Measurements from ENCODE around the gene TNFRSF1B.

Gene TNFRSF1B

GRCh38 chr1:12173631-12174121, 6.9 kb downstream of the TNFRSF1B start:
- peaks cover 100% of the 10 kb centered on the region for H3K36me3 Mint-ChIP-seq

GRCh38 chr1:12174924-12175810, 8.4 kb downstream of the TNFRSF1B start:
- Mint-ChIP-seq H3K4me1 (peaks cover 92% of the 10 kb centered on the region), H3K4me3 (peak overlapping the region; percentile 100), H3K9me3 (peaks cover 3% of the 10 kb centered on the region), H3K36me3 (peaks cover 100% of the 10 kb centered on the region), H3K27ac (peak overlapping the region; percentile 100)
- no peak for DNase-seq (ENCODE audit: low spot score in 2 of 2)
- ATAC-seq: no peak

More at GRCh38 chr1:12173631-12174121, 6.9 kb downstream of the TNFRSF1B start:
- Mint-ChIP-seq H3K9me3 (peaks cover 3% of the 10 kb centered on the region), H3K4me3 (peak overlapping the region; percentile 100), H3K4me1 (peaks cover 94% of the 10 kb centered on the region), H3K27ac (peak overlapping the region; percentile 100)
- ATAC-seq (peak; percentile 51), DNase-seq (ENCODE audit: low spot score in 2 of 2) (peak; percentile 74 to 93)

- H3K4me3 Mint-ChIP-seq: peak overlapping the region; percentile 100
- peaks cover 100% of the 10 kb centered on the region for H3K36me3 Mint-ChIP-seq
- peaks cover 95% of the 10 kb centered on the region for H3K4me1 Mint-ChIP-seq
- DNase-seq (ENCODE audit: low spot score in 2 of 2) (no peak), ATAC-seq (no peak)
- peak overlapping the region; percentile 100 for H3K27ac Mint-ChIP-seq
- H3K9me3 Mint-ChIP-seq: peaks cover under 1% of the 10 kb centered on the region
Observed at GRCh38 chr1:12176298-12177118, 9.7 kb downstream of the TNFRSF1B start.

- ATAC-seq (peak; percentile 0), DNase-seq (ENCODE audit: low spot score in 2 of 2) (no peak)
- H3K36me3 Mint-ChIP-seq: peaks cover 100% of the 10 kb centered on the region
- H3K4me1 Mint-ChIP-seq: peaks cover 95% of the 10 kb centered on the region
- peak overlapping the region; percentile 100 for H3K27ac Mint-ChIP-seq
- H3K9me3 Mint-ChIP-seq: no peaks in the 10 kb centered on the region
- peak overlapping the region; percentile 100 for H3K4me3 Mint-ChIP-seq
Observed at GRCh38 chr1:12177156-12177998, 10.6 kb downstream of the TNFRSF1B start.

GRCh38 chr1:12177999-12178441, 11.2 kb downstream of the TNFRSF1B start:
- no peaks in the 10 kb centered on the region for H3K9me3 Mint-ChIP-seq
- peak overlapping the region; percentile 100 for H3K4me3 Mint-ChIP-seq
- H3K4me1 Mint-ChIP-seq: peaks cover 95% of the 10 kb centered on the region
- DNase-seq (ENCODE audit: low spot score in 2 of 2): peak; percentile 86 to 93
- H3K36me3 Mint-ChIP-seq: peaks cover 100% of the 10 kb centered on the region
- peak overlapping the region; percentile 100 for H3K27ac Mint-ChIP-seq
- ATAC-seq: peak; percentile 89

GRCh38 chr1:12178511-12178910, 11.7 kb downstream of the TNFRSF1B start:
- peak; percentile 23 for ATAC-seq
- Mint-ChIP-seq H3K27ac (peak overlapping the region; percentile 100), H3K36me3 (peaks cover 100% of the 10 kb centered on the region)

GRCh38 chr1:12179111-12179519, 12.3 kb downstream of the TNFRSF1B start:
- peak; percentile 49 to 82 for DNase-seq (ENCODE audit: low spot score in 2 of 2)
- H3K9me3 Mint-ChIP-seq: no peaks in the 10 kb centered on the region

More at GRCh38 chr1:12178511-12178910, 11.7 kb downstream of the TNFRSF1B start:
- Mint-ChIP-seq H3K9me3 (no peaks in the 10 kb centered on the region), H3K4me3 (peak overlapping the region; percentile 100), H3K4me1 (peaks cover 95% of the 10 kb centered on the region)
- no peak for DNase-seq (ENCODE audit: low spot score in 2 of 2)

GRCh38 chr1:12179676-12180075, 12.9 kb downstream of the TNFRSF1B start:
- H3K4me3 Mint-ChIP-seq: peak overlapping the region; percentile 100

More at GRCh38 chr1:12179111-12179519, 12.3 kb downstream of the TNFRSF1B start:
- H3K4me3 Mint-ChIP-seq: peak overlapping the region; percentile 100
- H3K4me1 Mint-ChIP-seq: peaks cover 95% of the 10 kb centered on the region
- peak; percentile 67 for ATAC-seq
- peak overlapping the region; percentile 100 for H3K27ac Mint-ChIP-seq
- peaks cover 100% of the 10 kb centered on the region for H3K36me3 Mint-ChIP-seq

GRCh38 chr1:12180315-12180714, 13.5 kb downstream of the TNFRSF1B start:
- H3K27ac Mint-ChIP-seq: peak overlapping the region; percentile 100

More at GRCh38 chr1:12179676-12180075, 12.9 kb downstream of the TNFRSF1B start:
- ATAC-seq (no peak), DNase-seq (ENCODE audit: low spot score in 2 of 2) (no peak)
- Mint-ChIP-seq H3K27ac (peak overlapping the region; percentile 100), H3K9me3 (no peaks in the 10 kb centered on the region), H3K36me3 (peaks cover 100% of the 10 kb centered on the region), H3K4me1 (peaks cover 95% of the 10 kb centered on the region)

GRCh38 chr1:12180903-12181302, 14.1 kb downstream of the TNFRSF1B start:
- ATAC-seq (no peak), DNase-seq (ENCODE audit: low spot score in 2 of 2) (no peak)
- peaks cover 95% of the 10 kb centered on the region for H3K4me1 Mint-ChIP-seq
- H3K27ac Mint-ChIP-seq: peak overlapping the region; percentile 100
- no peaks in the 10 kb centered on the region for H3K9me3 Mint-ChIP-seq
- no peak overlapping the region for H3K4me3 Mint-ChIP-seq
- peaks cover 100% of the 10 kb centered on the region for H3K36me3 Mint-ChIP-seq

More at GRCh38 chr1:12180315-12180714, 13.5 kb downstream of the TNFRSF1B start:
- Mint-ChIP-seq H3K4me3 (no peak overlapping the region), H3K4me1 (peaks cover 95% of the 10 kb centered on the region), H3K36me3 (peaks cover 100% of the 10 kb centered on the region), H3K9me3 (no peaks in the 10 kb centered on the region)
- DNase-seq (ENCODE audit: low spot score in 2 of 2) (no peak), ATAC-seq (no peak)

- ATAC-seq (no peak), DNase-seq (ENCODE audit: low spot score in 2 of 2) (no peak)
- peak overlapping the region; percentile 32 for H3K4me3 Mint-ChIP-seq
Observed at GRCh38 chr1:12181568-12181967, 14.8 kb downstream of the TNFRSF1B start.

GRCh38 chr1:12182410-12182984, 15.7 kb downstream of the TNFRSF1B start:
- Mint-ChIP-seq H3K36me3 (peaks cover 100% of the 10 kb centered on the region), H3K27ac (peak overlapping the region; percentile 100), H3K4me3 (peak overlapping the region; percentile 32), H3K9me3 (no peaks in the 10 kb centered on the region), H3K4me1 (peaks cover 96% of the 10 kb centered on the region)
- ATAC-seq (no peak), DNase-seq (ENCODE audit: low spot score in 2 of 2) (no peak)

More at GRCh38 chr1:12181568-12181967, 14.8 kb downstream of the TNFRSF1B start:
- Mint-ChIP-seq H3K27ac (peak overlapping the region; percentile 100), H3K9me3 (no peaks in the 10 kb centered on the region), H3K4me1 (peaks cover 95% of the 10 kb centered on the region), H3K36me3 (peaks cover 100% of the 10 kb centered on the region)

GRCh38 chr1:12183095-12183794, 16.5 kb downstream of the TNFRSF1B start:
- ATAC-seq (no peak), DNase-seq (ENCODE audit: low spot score in 2 of 2) (no peak)
- H3K4me3 Mint-ChIP-seq: peak overlapping the region; percentile 32
- no peaks in the 10 kb centered on the region for H3K9me3 Mint-ChIP-seq
- peaks cover 96% of the 10 kb centered on the region for H3K4me1 Mint-ChIP-seq
- H3K27ac Mint-ChIP-seq: peak overlapping the region; percentile 100
- H3K36me3 Mint-ChIP-seq: peaks cover 100% of the 10 kb centered on the region
